Superior temporal gyrus (tissue), 1 donor: ENCODE data around the gene SYNDIG1.
A peak's percentile ranks its signal among the peaks of the same experiment; 100 is the strongest.
"Not testable (repeated sequence)": the region's sequence is repeated elsewhere in the genome, so short reads cannot be mapped to it uniquely, and the experiment has no call there.

ENCODE experiments used
- DNase-seq: peaks from one replicate; pipeline ENCODE4 v3.0.0-alpha.2; 2016; ENCODE audit errors: extremely low spot score

Gene SYNDIG1

GRCh38 chr20:24493181-24493580, 23.8 kb downstream of the SYNDIG1 start:
- DNase-seq, result no peak

DNA sequence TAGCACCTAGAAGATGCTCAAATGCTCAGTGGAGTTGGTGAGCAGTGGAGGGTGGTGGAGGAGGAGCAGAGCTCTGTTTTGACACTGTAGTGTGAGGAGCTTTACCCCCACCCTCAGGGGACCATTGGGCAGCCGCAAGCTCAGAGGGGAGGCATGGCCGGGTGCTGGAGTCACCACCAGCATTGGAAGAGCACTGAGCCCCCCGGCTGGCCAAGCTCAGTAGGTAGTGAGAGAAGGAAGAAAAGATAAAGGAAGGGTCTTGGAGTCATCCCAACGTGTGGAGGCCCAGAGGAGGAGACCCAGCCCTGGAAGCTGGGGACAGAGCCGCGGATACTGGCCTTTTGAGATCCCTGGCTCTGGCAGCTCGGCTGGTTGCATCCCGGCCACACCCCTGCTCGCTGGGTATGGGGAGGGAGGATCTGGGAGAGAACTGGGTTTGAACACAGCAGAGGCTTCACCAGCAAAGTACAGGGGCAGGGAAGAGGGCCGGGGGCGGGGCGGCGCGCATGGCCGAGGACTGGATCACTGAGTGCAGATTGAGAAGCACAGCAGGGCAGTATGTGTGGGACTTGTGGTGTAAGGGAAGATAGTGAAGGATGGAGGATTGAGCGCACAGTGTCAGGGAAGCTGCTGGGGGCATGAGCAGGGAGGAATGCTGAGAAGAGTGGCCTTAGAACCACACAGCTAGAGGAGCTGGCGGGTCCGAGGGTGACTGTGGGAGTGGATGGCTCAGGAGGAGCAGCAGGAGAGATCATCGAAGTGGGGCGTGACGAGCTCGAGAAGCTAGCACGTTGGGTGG, 24.4 kb downstream of the SYNDIG1 start:
- DNase-seq, result no peak

DNA sequence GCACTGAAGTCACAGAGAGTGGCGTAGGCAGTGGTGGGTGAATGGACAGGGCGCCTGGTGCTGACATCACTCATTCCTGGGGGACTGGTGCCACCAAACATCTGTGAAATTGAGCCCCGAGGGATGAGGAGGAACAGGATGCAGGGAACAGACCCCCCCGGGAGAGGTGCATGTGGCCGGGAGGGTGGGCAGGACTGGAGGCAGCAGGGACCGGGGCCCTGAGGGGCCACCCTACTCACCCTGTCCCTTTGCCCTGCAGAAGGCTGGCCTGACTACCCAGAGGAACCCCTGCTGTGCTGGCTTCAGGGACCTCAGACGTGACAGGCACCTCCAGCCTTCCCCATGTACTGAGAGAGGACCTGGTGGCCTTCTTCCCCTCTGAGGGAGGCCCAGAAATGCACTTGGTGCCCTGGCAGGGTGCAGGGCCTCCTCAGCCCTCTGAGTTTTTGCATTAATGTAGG, 25.1 kb downstream of the SYNDIG1 start:
- no peak for DNase-seq

GRCh38 chr20:24495266-24495665, 25.8 kb downstream of the SYNDIG1 start:
- no peak for DNase-seq

- DNase-seq, result no peak
Observed at GRCh38 chr20:24497851-24498250, 28.4 kb downstream of the SYNDIG1 start.

- no peak for DNase-seq
Observed at GRCh38 chr20:24498641-24499040, 29.2 kb downstream of the SYNDIG1 start.

- no peak for DNase-seq
Observed at GRCh38 chr20:24499472-24499871, 30.0 kb downstream of the SYNDIG1 start.

GRCh38 chr20:24501764-24502556, 32.5 kb downstream of the SYNDIG1 start:
- DNase-seq, result peak; percentile 83

- DNase-seq, result peak; percentile 73
Observed at GRCh38 chr20:24502661-24503060, 33.2 kb downstream of the SYNDIG1 start.

GRCh38 chr20:24503352-24503931, 34.0 kb downstream of the SYNDIG1 start:
- DNase-seq, result peak; percentile 81

GRCh38 chr20:24504331-24505285, 35.2 kb downstream of the SYNDIG1 start:
- DNase-seq, result no peak

GRCh38 chr20:24506146-24506545, 36.7 kb downstream of the SYNDIG1 start:
- no peak for DNase-seq

DNA sequence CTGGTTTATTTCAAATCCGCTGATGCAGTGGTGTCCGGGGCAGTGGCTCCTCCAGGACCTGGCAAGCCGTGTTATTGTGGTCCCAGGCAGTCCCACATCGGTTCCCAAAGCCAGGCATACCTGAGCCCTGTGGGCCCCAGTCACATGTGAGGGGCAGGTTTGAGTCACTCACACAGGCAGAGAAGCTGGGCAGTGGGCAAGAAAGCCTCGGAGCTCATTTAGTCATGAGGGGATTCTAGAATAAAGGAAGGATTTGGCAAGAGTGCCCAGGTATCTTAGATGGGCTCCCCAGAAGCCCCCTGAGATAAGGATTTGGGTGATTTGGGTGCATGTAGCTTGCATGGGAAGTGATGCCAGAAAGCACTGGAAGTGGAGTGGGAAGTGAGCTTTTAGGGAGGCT, 37.3 kb downstream of the SYNDIG1 start:
- no peak for DNase-seq

DNA sequence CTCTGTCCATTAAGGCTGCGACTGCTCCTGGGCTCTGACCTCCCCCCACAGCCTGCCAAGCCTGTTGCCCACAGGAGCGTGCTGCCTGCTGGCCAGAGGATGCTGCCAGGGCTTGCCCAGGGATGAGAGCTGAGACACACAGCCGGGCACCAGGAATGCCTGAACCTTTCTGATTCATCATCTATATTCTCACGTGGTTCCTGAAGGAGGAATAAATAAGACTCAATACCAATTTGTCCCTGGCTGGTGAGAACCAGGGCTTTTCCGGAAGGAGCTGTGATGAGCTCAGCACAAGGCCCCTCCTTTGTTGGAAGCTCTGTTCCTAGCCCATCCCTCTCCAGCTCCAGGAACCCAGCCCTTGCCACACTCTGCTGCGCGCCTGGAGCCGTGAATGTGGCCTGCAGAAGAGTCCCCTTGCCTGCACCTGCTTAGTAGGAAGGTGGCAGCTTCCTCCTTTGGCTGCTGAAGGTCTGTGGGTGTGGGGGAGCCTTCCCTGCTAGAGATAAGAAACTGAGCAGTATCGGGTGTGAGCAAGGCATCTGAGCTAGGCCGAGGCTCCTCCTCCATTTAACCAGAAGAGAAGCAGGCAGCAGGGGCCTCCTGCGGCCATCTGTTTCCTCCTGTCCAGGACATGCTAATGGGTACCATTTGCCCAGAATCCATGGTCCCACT, 37.9 kb downstream of the SYNDIG1 start:
- peak; percentile 62 for DNase-seq

- DNase-seq, result not testable (repeated sequence)
Observed at GRCh38 chr20:24512441-24512840, 43.0 kb downstream of the SYNDIG1 start.

DNA sequence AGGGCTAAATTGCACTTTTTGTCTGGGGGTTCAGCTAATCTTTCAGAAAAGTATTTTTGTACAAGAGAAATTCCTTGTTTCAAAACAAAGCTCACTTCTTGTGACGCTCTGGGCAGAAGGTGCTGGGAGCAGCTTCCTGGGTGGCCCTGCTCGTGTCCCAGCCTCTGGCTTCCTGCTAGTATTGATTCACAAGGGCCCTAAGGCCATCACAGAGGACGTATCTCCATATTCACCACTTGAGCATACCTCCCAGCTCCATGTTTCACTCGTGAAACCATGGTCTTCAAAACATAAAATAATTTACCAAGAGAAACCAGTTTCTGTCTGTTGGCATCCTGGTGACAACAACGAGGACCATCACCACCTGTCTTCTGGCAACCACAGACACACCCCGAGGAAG, 49.1 kb downstream of the SYNDIG1 start:
- no peak for DNase-seq

- DNase-seq, result no peak
Observed at GRCh38 chr20:24519476-24519875, 50.0 kb downstream of the SYNDIG1 start.

- no peak for DNase-seq
Observed at GRCh38 chr20:24521032-24521431, 51.6 kb downstream of the SYNDIG1 start.

GRCh38 chr20:24522452-24523330, 53.3 kb downstream of the SYNDIG1 start:
- DNase-seq, result peak; percentile 25

DNA sequence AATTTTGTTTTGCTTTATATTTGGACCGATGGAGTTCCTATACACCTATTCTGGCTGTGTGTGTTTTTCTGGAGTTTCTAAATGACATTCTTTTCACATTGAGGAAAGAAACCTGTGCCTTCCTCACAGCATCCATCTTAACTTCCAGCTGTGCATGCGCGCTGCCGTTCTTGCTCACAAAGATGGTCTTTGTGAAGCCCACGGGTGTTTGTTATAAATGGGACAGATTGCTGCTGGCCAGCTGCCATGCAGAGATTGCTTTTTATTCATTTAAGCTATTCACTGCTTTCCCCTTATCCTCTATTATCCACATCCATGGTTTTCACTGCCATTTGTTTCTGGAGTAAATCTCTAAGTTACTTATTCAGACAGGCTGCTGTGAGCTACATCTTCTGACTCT, 54.2 kb downstream of the SYNDIG1 start:
- peak; percentile 92 for DNase-seq
